GM19455 (cell line): ENCODE measurements around the gene C22orf31.

ENCODE experiments used
- ATAC-seq: cut with Tn5 transposase; IDR thresholded peaks from one replicate; pipeline ENCODE4 v1.9.1; 2021; ENCODE audit not compliant: unreplicated experiment

Gene C22orf31

DNA sequence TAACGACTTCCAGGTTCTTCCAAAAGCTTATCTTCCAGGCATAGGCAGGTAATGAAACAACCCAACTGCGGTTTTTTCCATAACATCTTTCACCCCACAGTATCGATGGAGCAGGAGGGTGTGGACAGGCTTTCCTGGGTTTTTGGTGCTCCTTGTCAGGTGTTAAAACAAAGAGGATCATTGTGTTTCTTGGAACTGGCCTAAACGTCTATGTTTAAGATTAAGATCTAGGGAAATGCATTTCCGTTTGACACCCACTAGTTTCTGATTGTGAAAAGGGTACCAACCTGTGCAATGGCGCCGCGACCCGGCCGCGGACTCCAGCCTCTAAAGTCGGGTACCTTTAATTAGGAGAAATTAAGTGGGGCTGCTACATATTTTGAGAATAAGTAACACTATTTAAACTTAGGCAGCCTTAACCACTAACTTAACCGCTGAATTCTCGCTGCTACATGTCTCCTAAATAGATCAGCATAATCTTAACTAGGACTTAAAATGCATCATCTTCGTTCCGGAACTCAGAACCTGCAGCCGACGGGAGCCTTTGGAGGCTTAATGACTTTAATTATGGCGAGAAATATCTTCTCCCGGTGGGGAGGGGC is 31.5 kb downstream of the C22orf31 start:
- no peak for ATAC-seq

DNA sequence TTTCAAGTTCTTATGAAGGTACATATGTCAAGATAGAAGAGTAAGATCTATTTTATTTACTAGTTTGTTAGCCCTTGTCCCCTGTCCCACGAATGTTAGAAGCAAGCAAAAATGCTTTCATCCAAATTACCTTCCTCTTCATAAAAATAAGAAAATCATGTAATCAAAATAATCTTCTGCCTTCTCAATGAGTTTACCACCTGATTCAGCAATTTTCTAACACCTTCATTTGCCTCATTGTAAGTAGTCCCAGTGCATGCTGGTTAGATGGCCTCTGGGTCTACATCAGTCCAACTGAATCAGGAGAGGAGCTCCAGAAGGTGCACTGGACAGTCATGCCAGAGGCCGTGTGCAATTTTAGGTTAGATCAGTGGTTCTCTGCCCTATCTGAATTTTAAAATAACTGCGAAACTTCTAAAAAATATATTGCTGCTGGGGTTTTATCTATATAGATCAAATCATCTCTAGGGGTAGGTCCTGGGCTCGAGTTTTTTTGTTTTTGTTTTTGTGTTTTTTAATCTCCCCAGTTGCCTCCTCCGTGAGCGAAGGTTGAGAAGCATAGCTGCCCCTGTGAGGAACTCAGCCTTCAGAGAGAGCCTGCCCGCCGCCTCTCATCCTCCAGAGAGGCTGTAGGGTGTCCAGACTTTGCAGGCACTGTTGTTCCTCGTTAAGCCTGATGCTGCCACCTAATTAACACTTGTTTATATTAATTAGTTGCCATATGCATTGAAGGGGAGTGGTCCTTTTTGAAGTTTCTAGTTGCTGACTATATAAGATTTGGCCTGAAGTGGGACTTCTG is 32.2 kb downstream of the C22orf31 start:
- ATAC-seq = no peak

DNA sequence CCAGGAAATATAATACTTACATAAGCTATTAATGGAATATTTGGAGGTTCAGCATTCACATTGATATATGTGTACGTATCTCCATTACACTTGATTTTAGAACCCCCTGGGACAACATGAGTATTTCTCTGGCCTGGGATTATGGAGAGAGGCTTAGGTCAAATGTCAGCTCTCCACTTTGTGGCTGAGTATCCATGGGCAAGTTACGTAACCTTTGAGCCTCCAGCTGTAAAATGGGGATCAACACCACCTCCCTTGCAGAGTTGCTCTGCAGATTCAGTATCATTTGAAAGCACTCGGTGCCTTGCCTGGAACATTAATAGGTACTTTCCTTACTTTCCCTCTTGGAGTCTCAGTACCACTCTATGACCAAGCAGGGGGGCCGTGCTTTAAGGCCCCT is 33.2 kb downstream of the C22orf31 start:
- no peak for ATAC-seq

DNA sequence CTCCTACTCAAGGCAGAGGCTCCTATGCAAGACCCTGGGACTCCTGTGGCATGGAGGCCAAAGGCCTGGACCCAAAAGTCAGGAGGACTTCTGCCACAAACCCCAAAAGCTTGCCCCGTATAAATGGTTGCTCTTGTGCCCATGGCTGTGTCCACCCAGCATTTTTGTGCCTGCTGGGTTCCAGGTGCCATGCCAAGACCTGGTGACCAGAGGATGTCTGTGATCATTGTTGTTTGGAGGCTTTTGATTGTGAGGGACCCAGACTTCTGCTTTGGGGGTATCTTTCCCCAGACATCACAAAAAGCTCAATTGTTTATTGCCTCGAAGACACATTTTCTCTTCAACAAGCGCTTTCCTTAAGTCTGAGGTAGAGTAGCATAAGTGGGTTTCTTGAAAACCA is 35.1 kb downstream of the C22orf31 start:
- ATAC-seq = no peak

DNA sequence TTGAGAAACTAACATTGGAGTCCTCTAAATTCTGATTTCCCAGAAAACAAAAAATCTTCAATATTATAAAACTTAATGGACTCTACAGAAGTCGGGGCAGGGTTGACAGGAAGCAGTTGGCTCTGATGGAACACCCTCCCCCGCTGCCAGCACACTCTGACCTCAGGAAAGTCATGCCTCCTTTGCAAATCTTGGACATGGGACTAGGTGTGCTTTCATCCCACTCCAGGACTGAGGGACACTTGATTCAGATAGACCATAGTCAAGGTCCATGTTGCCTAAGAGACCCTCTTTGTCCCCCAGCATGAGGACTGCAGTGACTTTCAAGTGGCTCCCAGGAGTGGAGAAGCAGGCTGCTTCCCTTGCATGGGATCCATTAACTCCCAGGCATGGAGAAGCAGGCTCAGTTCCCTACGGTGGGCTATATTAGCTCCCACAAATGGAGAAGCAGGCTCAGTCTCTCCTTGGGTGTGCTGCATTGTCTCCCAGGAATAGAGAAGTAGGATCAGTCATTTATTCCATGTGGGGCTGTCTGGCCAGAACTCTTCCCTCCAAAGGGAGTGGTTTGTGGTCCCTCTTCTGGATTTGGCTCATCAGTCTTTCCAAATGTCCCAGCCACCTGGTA is 38.3 kb downstream of the C22orf31 start:
- no peak for ATAC-seq

DNA sequence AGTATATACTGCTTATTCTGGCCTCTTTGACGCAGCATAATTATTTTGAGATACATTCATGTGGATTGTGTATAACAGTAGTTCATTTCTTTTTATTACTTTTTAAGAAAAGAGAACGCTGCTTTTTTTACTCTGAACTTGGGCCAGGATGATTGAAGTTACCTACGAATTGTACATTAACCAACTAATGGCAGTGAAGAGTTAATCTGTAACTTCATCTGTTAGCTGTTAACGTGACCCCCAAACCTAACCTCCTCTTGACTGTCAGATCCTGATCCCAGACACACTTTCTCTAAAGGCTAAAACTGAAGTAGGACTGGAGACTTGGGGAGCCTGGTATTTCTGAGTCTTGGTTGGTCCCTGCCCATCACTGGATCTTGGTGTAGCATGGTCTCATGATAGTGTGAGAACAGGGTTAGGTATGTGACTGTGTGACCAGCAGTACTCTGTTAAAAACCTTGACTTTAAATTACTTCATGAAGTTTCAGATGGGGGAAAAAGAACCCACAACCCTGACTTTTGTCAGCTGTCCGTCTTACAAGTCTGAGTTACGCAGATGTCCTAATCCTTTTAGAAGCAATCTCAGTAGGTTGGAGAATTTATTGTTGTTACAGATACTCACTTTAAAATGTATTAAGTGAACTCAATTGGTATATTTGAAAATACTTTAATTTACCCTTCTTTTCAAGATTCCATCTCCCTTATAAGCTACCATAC is 39.4 kb downstream of the C22orf31 start:
- no peak for ATAC-seq

DNA sequence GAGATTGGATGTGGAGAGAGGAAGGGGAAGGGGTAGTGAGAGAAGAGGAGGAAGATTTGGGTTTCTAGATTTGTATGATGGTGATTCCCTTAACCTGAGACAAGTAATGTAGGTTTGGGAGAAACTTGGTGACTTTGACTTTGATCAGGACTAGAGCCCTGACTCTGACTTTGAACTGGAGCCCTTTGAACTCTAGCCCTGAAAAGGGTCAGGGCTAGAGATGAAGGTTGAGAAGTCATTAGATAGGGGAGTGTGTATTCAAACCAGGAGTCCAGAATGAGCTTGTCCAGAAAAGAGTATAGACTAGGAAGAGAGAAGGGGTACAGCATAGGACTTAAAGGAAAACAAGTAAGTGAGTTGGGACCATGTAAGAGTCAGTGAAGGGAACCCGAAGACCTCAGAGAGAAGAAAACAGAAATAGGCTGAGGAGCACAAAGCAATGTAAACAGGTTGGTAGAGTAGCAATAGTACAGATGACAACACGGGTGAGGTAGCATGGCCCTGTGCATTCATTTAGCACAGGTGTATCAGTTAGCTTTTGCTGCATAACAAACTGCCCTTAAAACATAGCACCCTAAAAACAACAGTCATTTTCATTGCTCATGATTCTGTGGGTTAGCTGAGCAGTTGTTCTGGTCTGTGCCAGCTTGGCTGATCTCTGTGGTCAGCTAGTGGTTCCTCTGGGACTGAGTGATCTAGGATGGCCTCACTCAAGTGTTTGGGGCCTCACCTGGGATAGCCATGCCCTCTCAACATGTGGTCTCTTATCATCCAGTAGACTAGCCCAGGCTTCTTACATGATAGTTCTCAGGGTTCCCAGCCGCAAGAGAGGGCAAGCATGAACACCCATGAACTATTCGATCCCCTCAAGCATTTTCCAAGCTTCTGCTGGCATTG is 43.1 kb downstream of the C22orf31 start:
- ATAC-seq = no peak

DNA sequence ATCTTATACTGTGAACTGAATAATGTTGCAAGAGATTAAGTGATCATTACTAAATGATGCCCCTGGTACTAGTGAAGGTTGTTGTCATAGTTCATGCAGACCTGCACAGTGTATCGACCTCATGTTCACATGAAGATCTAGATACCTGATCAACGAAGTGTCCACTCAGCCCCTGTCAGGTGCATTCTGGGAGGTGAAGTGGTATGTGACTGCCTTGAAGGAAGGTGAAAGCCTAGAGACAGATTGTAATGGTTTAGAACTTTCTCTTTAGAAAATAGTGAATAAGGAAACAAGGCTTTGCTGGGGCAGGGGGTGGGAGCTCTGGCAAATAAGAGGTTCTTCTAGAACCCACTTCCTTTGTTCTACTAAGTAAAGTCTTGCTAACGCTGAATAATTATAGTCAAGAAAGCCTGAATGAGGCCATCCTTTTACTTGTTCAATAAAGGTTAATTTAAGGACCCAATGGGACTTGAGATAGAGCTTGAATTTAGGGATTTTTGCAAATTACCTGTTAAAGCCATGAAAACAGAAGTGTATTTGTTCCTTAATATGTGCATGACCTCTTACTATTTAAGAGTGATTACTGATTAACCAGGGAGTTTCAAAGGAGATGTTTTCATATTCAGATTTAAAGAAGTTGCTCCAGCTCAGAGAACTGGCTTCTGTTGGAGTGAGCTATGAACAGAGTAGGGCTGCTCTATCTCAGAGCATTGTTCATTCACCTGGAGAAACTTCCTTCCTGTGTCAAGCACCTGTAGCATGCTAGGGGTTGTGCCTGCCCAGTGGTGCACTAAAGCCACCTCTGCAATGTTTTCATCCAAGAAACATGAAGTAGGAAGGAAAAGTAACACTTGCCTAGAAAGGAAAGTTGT is 45.3 kb downstream of the C22orf31 start:
- ATAC-seq = no peak

DNA sequence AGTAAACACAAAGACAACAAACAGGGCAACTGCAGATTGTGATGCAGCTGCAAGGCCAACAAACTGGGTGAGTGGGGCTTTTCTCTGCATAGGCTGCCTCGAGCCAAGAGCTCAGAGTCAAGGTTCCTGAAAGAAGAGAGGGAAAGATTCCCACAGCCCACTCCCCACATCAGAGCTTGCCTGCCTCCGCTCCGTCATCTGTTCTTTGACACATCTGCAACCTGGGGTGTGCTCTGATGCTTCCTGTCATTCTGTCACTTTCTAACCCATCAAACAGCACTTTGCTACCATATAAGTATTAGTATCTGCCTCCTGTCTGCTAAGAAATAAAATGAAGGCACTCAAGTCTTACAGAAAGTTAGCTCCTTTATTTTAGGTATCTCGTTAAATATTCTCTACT is 46.9 kb downstream of the C22orf31 start:
- no peak for ATAC-seq

DNA sequence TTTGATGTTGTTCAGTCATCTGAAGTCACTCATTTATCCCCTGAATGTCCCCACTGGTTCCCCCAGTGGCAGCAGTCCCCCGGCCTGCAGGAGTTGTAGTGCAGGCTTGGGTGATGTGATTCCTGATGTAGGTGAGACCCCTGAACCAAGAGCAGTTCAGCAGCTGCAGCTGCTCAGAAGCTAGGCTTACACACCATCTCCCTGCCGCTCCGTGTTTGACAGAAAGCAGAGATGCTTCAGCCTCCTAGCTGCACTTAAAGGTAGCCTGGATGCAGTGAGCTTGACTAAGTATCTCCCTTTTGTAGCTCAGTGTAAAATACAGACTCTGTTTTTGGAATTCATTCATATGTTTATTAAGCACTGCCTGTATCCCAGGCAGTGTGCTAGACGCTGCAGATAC is 47.3 kb downstream of the C22orf31 start:
- no peak for ATAC-seq

DNA sequence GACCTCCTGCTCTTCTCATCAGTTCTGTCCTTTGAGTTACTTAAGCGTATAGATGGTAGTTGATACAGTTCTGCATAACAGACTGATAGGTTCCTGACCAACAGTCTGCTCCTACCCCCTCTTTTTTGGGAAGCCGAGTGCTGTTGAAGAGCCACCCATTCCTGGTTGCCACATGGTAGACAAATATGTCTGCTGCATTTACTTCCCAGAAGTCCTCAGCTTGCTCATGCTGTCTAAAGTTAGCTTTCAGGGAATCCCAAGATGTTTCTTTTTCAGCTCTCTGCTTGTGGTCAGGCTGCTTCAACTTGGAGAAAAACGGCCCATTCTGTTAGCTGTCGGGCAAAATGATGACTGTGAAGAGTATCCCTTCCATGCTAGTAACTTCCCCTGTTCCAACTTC is 48.7 kb downstream of the C22orf31 start:
- ATAC-seq = no peak

DNA sequence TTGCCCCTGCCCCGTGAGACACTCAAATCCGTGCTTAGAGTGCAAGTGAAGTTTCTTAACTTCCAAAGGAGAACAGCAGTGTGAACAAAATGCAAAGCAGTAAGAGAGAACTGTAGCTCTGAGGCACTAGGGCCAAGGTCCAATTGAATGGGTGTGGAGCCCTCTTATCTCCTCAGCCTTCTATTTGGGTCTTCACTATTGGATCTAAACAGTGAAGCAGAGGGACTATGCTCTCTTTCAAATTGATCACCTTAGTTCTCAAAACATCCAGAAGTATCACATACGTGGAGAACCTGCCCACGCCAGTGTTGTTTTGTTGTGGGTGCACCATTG is 49.6 kb downstream of the C22orf31 start:
- ATAC-seq = no peak

DNA sequence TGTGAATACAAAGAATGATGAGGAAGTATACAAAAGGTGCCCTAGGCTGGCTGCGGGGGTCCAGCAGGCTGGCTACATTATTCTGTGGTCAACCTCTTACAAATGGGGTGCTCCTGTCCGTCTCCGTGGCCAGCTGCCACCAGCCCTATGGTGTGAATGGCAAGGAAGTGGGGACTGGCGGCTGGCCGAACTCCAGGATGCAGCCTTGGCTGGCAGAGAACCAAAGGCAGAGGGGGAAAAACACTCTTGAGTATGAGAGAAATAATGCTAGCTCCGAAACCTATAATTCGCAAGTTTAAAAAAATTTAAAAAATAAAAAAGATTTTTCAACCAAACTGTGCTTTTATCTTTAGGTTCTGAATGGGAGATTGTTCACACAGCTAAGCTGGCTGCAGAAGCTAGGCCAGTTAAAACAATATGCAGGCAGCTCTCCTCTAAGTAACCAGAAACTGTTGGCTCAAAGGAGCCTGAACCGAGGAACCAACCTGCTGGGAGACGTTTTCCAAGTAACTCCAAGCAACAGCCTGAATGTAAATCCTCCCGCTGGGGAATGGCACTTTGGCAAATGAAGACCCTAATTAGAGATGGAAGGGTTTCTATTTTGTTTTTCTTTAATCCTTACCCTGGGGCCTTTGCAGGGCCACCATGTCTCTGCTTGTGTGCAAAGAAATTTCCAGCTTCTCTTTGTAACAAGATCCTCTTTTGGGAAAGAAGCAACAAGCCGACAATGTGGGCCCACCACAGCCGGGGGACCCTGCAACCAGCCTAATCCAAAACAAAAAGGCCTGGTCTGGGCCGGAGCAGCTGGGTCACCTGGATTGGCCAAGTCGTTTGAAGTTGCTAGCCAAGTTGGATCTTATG is 50.2 kb downstream of the C22orf31 start:
- ATAC-seq = no peak

DNA sequence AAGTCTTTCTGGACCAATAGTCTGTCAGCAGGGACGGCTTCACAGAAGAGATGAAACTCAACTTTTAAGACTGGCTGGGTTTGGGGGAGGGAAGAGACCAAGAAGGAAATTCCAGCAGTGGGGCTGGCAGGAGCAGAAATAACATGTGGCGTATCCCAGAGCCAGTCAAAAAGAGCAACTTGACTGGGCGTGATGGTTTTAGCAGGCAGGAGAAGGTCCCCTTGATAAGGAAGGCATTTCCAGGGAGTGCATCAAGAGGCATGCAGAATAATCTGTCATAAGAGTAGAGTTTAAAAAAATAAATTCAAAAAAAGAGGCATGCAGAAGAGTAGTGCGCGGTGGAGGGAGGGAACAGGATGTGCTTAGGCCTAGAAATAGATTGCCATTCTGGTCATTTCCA is 52.5 kb downstream of the C22orf31 start:
- ATAC-seq = no peak
